Measurements from ENCODE around the gene CCNL1. TPM values are rescaled to one million over a fixed set of nuclear protein-coding genes. Genes with fewer than 3 reads are reported as not detected.
"Not testable (repeated sequence)": the region's sequence is repeated elsewhere in the genome, so short reads cannot be mapped to it uniquely, and the experiment has no call there.

CCNL1 gene
- total RNA-seq, 2 donors from 2014 or later = 97.4 to 128 TPM

DNA sequence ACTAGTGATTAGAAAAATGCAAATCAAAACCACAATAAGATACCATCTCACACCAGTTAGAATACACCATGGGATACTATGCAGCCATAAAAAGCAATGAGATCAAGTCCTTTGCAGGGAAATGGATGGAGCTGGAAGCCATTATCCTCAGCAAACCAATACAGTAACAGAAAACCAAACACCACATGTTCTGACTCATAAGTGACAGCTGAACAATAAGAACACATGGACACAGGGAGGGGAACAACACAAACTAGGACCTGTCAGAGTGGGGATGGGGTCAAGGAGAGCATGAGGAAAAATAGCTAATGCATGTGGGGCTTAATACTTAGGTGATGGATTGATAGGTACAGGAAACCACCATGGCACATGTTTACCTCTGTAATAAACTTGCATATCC is 36.0 kb upstream of the CCNL1 start:
- H3K9me3 Mint-ChIP-seq = peaks cover 12% of the 10 kb centered on the region
- H3K36me3 Mint-ChIP-seq (ENCODE audit: low read depth) = no peaks in the 10 kb centered on the region

DNA sequence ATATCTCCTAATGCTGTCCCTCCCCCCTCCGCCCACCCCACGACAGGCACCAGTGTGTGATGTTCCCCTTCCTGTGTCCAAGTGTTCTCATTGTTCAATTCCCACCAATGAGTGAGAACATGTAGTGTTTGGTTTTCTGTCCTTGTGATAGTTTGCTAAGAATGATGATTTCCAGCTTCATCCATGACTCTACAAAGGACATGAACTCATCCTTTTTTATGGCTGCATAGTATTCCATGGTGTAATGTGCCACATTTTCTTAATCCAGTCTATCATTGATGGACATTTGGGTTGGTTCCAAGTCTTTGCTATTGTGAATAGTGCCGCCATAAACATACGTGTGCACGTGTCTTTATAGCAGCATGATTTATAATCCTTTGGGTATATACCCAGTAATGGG is 31.2 kb upstream of the CCNL1 start:
- not testable (repeated sequence) for H3K27me3 ChIP-seq (ENCODE audit: control insufficient read depth, insufficient read depth, low read length, poor library complexity, severe bottlenecking); H3K27me3 Mint-ChIP-seq (ENCODE audit: insufficient read depth); DNase-seq; H3K36me3 Mint-ChIP-seq (ENCODE audit: low read depth); H3K4me1 ChIP-seq (ENCODE audit: control insufficient read depth, insufficient read depth, low read length); H3K4me3 ChIP-seq (ENCODE audit: low read length); H3K9ac ChIP-seq (ENCODE audit: extremely low read depth, low read length, poor library complexity, severe bottlenecking); H3K4me1 Mint-ChIP-seq; H3K36me3 ChIP-seq (ENCODE audit: control insufficient read depth, insufficient read depth, low read length); H3K27ac Mint-ChIP-seq; H3K4me3 Mint-ChIP-seq; H3K27ac ChIP-seq (ENCODE audit: low read depth, low read length)
- peaks cover 56% of the 10 kb centered on the region for H3K9me3 Mint-ChIP-seq
- H3K9me3 ChIP-seq (ENCODE audit: control insufficient read depth, low read length) = peaks cover 51% of the 10 kb centered on the region
- WGBS, 2 experiments (ENCODE audit: insufficient coverage in 1 of 2, insufficient read length in 1 of 2) = 96% methylated on average over 2 of the region's 5 CpGs; no CpG with 5 or more reads in 1 of the 2 experiments

More for the DNA sequence above, 36.0 kb upstream of the CCNL1 start:
- Histone ChIP-seq H3K27me3 (ENCODE audit: control insufficient read depth, insufficient read depth, low read length, poor library complexity, severe bottlenecking) (no peaks in the 10 kb centered on the region), H3K9ac (ENCODE audit: extremely low read depth, low read length, poor library complexity, severe bottlenecking) (no peak overlapping the region), H3K27ac (ENCODE audit: low read depth, low read length) (no peak overlapping the region), H3K4me3 (ENCODE audit: low read length) (no peak overlapping the region), H3K4me1 (ENCODE audit: control insufficient read depth, insufficient read depth, low read length) (no peaks in the 10 kb centered on the region), H3K36me3 (ENCODE audit: control insufficient read depth, insufficient read depth, low read length) (no peaks in the 10 kb centered on the region), H3K9me3 (ENCODE audit: control insufficient read depth, low read length) (peaks cover 5% of the 10 kb centered on the region)
- TF ChIP-seq, protein P1, sequence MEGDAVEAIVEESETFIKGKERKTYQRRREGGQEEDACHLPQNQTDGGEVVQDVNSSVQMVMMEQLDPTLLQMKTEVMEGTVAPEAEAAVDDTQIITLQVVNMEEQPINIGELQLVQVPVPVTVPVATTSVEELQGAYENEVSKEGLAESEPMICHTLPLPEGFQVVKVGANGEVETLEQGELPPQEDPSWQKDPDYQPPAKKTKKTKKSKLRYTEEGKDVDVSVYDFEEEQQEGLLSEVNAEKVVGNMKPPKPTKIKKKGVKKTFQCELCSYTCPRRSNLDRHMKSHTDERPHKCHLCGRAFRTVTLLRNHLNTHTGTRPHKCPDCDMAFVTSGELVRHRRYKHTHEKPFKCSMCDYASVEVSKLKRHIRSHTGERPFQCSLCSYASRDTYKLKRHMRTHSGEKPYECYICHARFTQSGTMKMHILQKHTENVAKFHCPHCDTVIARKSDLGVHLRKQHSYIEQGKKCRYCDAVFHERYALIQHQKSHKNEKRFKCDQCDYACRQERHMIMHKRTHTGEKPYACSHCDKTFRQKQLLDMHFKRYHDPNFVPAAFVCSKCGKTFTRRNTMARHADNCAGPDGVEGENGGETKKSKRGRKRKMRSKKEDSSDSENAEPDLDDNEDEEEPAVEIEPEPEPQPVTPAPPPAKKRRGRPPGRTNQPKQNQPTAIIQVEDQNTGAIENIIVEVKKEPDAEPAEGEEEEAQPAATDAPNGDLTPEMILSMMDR (conservative IDR thresholded peaks at IDR 0.05) = no peak
- peaks cover 8% of the 10 kb centered on the region for H3K27me3 Mint-ChIP-seq (ENCODE audit: insufficient read depth)
- no peak overlapping the region for H3K4me3 Mint-ChIP-seq
- no peaks in the 10 kb centered on the region for H3K4me1 Mint-ChIP-seq
- DNase-seq = no peak
- no peak overlapping the region for H3K27ac Mint-ChIP-seq

DNA sequence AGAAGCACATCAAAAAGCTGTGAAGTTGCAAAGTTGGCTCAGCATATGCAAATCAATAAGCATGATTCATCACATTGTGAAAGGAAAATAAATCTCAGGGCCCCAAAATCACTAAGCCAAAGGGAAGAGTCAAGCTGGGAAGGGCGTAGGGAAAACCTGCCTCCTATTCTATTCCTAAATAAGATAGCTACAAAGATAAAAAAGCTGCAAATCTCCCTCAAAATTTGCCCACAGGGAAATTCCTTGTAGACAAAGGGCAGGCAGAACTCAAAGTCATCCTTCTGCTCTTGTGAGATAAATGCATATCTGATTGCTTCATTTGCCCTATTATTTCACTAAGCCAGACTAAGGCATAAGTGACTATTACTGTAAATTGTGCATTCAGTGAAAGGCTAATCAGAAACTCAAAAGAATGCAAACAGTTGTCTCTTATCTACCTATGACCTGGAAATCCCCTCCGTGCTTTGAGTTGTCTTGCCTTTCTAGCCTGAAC is 30.5 kb upstream of the CCNL1 start:
- H3K4me1 Mint-ChIP-seq = no peaks in the 10 kb centered on the region
- no peak overlapping the region for H3K27ac ChIP-seq (ENCODE audit: low read depth, low read length)
- TF ChIP-seq, protein P1 (conservative IDR thresholded peaks at IDR 0.05) = no peak

DNA sequence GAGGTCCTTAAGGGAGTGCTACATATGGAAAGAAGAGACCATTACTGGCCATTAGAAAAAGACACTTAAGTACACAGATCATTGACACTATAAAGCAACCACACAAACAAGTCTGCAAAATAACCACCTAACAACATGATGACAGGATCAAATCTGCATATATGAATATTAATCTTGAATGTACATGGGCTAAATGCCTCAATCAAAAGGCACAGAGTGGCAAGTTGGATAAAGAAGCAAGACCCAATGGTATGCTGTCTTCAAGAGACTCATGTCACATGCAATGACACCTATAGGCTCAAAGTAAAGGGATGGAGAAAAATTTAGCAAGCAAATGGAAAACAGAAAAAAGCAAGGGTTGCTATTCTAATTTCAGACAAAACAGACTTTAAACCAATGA is 28.4 kb upstream of the CCNL1 start:
- no peaks in the 10 kb centered on the region for H3K27me3 ChIP-seq (ENCODE audit: control insufficient read depth, insufficient read depth, low read length, poor library complexity, severe bottlenecking)
- no peaks in the 10 kb centered on the region for H3K36me3 ChIP-seq (ENCODE audit: control insufficient read depth, insufficient read depth, low read length)
- H3K4me1 ChIP-seq (ENCODE audit: control insufficient read depth, insufficient read depth, low read length) = no peaks in the 10 kb centered on the region
- H3K4me3 ChIP-seq (ENCODE audit: low read length) = peak overlapping the region; percentile 70
- Mint-ChIP-seq H3K4me1 (no peaks in the 10 kb centered on the region), H3K4me3 (no peak overlapping the region), H3K9me3 (peaks cover 75% of the 10 kb centered on the region), H3K27ac (no peak overlapping the region), H3K36me3 (ENCODE audit: low read depth) (peaks cover 15% of the 10 kb centered on the region), H3K27me3 (ENCODE audit: insufficient read depth) (no peaks in the 10 kb centered on the region)
- TF ChIP-seq, protein P1 (conservative IDR thresholded peaks at IDR 0.05) = no peak
- H3K27ac ChIP-seq (ENCODE audit: low read depth, low read length) = no peak overlapping the region
- H3K9me3 ChIP-seq (ENCODE audit: control insufficient read depth, low read length) = peaks cover 55% of the 10 kb centered on the region
- H3K9ac ChIP-seq (ENCODE audit: extremely low read depth, low read length, poor library complexity, severe bottlenecking) = no peak overlapping the region
- no peak for DNase-seq

More for the DNA sequence above, 30.5 kb upstream of the CCNL1 start:
- peaks cover 60% of the 10 kb centered on the region for H3K9me3 Mint-ChIP-seq
- WGBS, 2 experiments (ENCODE audit: insufficient coverage in 1 of 2, insufficient read length in 1 of 2) = 74 to 100% methylated on average over 1 of the region's 2 CpGs
- no peaks in the 10 kb centered on the region for H3K36me3 ChIP-seq (ENCODE audit: control insufficient read depth, insufficient read depth, low read length)
- no peaks in the 10 kb centered on the region for H3K27me3 ChIP-seq (ENCODE audit: control insufficient read depth, insufficient read depth, low read length, poor library complexity, severe bottlenecking)
- H3K4me3 ChIP-seq (ENCODE audit: low read length) = peak overlapping the region; percentile 70
- H3K27ac Mint-ChIP-seq = no peak overlapping the region
- peaks cover 9% of the 10 kb centered on the region for H3K36me3 Mint-ChIP-seq (ENCODE audit: low read depth)
- peaks cover 8% of the 10 kb centered on the region for H3K27me3 Mint-ChIP-seq (ENCODE audit: insufficient read depth)
- no peaks in the 10 kb centered on the region for H3K4me1 ChIP-seq (ENCODE audit: control insufficient read depth, insufficient read depth, low read length)
- H3K4me3 Mint-ChIP-seq = no peak overlapping the region
- no peak overlapping the region for H3K9ac ChIP-seq (ENCODE audit: extremely low read depth, low read length, poor library complexity, severe bottlenecking)
- H3K9me3 ChIP-seq (ENCODE audit: control insufficient read depth, low read length) = peaks cover 55% of the 10 kb centered on the region
- DNase-seq = no peak

Data from endodermal cell (in vitro differentiated cells).